ENCODE data around the gene TBL1XR1. TPM values are rescaled to one million over a fixed set of nuclear protein-coding genes. Genes with fewer than 3 reads are reported as not detected.

Gene TBL1XR1
- total RNA-seq, 1 experiment from 2014 or later: 127 TPM

DNA sequence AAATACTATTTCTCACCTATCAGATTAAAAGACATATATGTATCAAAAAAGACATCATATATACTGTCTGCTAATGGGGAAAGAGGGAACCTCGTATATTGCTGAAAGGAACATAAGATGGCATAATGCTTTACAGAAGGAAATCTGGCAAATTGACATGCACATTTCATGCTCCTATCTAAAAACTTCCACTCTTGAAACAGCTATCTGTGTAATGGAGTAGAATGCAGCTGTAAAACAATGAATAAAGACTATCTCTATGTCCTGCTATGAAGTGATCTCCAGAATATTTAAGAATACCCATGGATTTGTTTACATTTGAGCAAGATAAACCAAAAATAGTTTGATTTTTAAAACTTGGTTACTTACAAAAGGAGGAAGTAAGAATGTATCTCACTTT, 107.4 kb downstream of the TBL1XR1 start:
- H3K4me1 ChIP-seq: 0 out of 2 replicates have a peak, but pooled peaks cover 3% of the 10 kb centered on the region
- H3K9me3 Mint-ChIP-seq (ENCODE audit: unreplicated experiment): peaks cover 24% of the 10 kb centered on the region
- intact Hi-C loops (cut with micrococcal nuclease; ENCODE audit: unreplicated experiment): no loop called here
- H3K36me3 ChIP-seq (ENCODE audit: control insufficient read depth, insufficient read depth, low read length): no peaks in the 10 kb centered on the region
- H3K27ac Mint-ChIP-seq (ENCODE audit: unreplicated experiment): no peak overlapping the region
- CTCF ChIA-PET: no interaction called here
- no peak for DNase-seq
- H3K4me3 ChIP-seq (ENCODE audit: low read depth, low read length): no peak overlapping the region
- H3K4me3 Mint-ChIP-seq (ENCODE audit: unreplicated experiment): no peak overlapping the region
- 0 out of 2 replicates have a peak, but pooled peaks cover 3% of the 10 kb centered on the region for H3K9me3 ChIP-seq
- no TSS peak for BruUV-seq (replicated peaks)
- TF ChIP-seq, protein P1, sequence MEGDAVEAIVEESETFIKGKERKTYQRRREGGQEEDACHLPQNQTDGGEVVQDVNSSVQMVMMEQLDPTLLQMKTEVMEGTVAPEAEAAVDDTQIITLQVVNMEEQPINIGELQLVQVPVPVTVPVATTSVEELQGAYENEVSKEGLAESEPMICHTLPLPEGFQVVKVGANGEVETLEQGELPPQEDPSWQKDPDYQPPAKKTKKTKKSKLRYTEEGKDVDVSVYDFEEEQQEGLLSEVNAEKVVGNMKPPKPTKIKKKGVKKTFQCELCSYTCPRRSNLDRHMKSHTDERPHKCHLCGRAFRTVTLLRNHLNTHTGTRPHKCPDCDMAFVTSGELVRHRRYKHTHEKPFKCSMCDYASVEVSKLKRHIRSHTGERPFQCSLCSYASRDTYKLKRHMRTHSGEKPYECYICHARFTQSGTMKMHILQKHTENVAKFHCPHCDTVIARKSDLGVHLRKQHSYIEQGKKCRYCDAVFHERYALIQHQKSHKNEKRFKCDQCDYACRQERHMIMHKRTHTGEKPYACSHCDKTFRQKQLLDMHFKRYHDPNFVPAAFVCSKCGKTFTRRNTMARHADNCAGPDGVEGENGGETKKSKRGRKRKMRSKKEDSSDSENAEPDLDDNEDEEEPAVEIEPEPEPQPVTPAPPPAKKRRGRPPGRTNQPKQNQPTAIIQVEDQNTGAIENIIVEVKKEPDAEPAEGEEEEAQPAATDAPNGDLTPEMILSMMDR (IDR thresholded peaks at IDR 0.05; ENCODE audit: insufficient read depth in 1 of 2, low read depth in 1 of 2, low read length in 1 of 2, severe bottlenecking in 1 of 2, unreplicated experiment in 1 of 2): no peak
- peaks cover 13% of the 10 kb centered on the region for H3K36me3 Mint-ChIP-seq (ENCODE audit: insufficient read depth, unreplicated experiment)
- POLR2A ChIA-PET: no interaction called here
- no peaks in the 10 kb centered on the region for H3K27me3 ChIP-seq (replicated peaks; ENCODE audit: control insufficient read depth, insufficient read depth, low read length)
- H3K4me1 Mint-ChIP-seq (ENCODE audit: low read depth, unreplicated experiment): peaks cover 6% of the 10 kb centered on the region
- H3K27me3 Mint-ChIP-seq (ENCODE audit: insufficient read depth, unreplicated experiment): no peaks in the 10 kb centered on the region

DNA sequence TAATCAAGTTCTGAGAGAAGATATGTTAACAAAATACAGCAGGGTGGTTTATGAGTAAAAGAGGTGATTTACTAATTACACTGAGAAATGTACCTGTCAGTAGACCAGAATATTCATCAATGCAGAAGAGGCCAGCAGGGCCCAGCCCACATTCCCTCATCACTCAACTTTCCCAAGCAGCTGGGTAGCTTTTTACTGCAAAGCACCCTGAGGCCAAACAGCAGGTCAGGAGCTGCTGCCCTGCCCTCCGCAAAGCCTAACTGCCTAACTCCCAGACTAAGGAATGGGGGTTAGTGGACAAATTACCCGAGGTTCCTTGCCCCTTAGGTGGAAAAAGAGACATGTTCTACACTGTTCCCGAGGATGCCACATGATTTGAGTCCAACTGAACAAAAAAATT, 108.2 kb downstream of the TBL1XR1 start:
- Histone ChIP-seq H3K27me3 (replicated peaks; ENCODE audit: control insufficient read depth, insufficient read depth, low read length) (no peaks in the 10 kb centered on the region), H3K4me3 (ENCODE audit: low read depth, low read length) (no peak overlapping the region), H3K9me3 (0 out of 2 replicates have a peak, but pooled peaks cover 2% of the 10 kb centered on the region), H3K36me3 (ENCODE audit: control insufficient read depth, insufficient read depth, low read length) (no peaks in the 10 kb centered on the region), H3K4me1 (0 out of 2 replicates have a peak, but pooled peaks cover 3% of the 10 kb centered on the region)
- Mint-ChIP-seq H3K9me3 (ENCODE audit: unreplicated experiment) (peaks cover 16% of the 10 kb centered on the region), H3K27me3 (ENCODE audit: insufficient read depth, unreplicated experiment) (no peaks in the 10 kb centered on the region), H3K4me3 (ENCODE audit: unreplicated experiment) (no peak overlapping the region), H3K4me1 (ENCODE audit: low read depth, unreplicated experiment) (peaks cover 6% of the 10 kb centered on the region), H3K36me3 (ENCODE audit: insufficient read depth, unreplicated experiment) (peaks cover 15% of the 10 kb centered on the region), H3K27ac (ENCODE audit: unreplicated experiment) (no peak overlapping the region)
- BruUV-seq (replicated peaks): no TSS peak
- TF ChIP-seq, protein P1 (IDR thresholded peaks at IDR 0.05; ENCODE audit: insufficient read depth in 1 of 2, low read depth in 1 of 2, low read length in 1 of 2, severe bottlenecking in 1 of 2, unreplicated experiment in 1 of 2): no peak
- no peak for DNase-seq
- intact Hi-C loops (cut with micrococcal nuclease; ENCODE audit: unreplicated experiment): no loop called here
- POLR2A ChIA-PET: interaction anchor here (0.6 kb wide), 1 partner anchor 155 kb away, joined by 3 read pairs; no protein-coding TSS in a partner anchor
- CTCF ChIA-PET: no interaction called here

DNA sequence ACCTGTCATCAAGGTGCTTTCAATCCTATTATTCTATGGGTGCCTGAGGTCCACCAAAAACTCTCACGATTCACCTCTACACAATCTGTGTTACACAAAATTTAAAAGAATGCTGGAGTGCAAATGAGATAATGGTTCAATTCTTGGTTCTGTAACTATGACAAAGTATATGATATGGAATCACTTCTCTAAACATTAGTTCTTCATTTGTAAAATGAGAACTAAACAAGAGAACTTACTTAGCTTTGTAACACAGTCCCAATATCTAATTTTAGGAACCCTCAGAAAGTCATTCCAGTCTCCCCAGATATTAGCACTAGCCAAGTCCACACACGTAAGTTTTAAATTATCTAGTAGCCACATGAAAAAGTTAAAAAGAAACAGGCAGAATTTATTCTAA, 111.5 kb downstream of the TBL1XR1 start:
- H3K27ac Mint-ChIP-seq (ENCODE audit: unreplicated experiment): no peak overlapping the region
- ChIA-PET POLR2A (no interaction called here), CTCF (no interaction called here)
- Histone ChIP-seq H3K9me3 (no peaks in the 10 kb centered on the region), H3K27me3 (replicated peaks; ENCODE audit: control insufficient read depth, insufficient read depth, low read length) (no peaks in the 10 kb centered on the region), H3K36me3 (ENCODE audit: control insufficient read depth, insufficient read depth, low read length) (no peaks in the 10 kb centered on the region), H3K4me1 (peaks cover 5% of the 10 kb centered on the region; the same call in 1 of the 2 replicates), H3K4me3 (ENCODE audit: low read depth, low read length) (no peak overlapping the region)
- BruUV-seq (replicated peaks): no TSS peak
- H3K4me3 Mint-ChIP-seq (ENCODE audit: unreplicated experiment): no peak overlapping the region
- peaks cover 11% of the 10 kb centered on the region for H3K36me3 Mint-ChIP-seq (ENCODE audit: insufficient read depth, unreplicated experiment)
- no peak for DNase-seq
- H3K27me3 Mint-ChIP-seq (ENCODE audit: insufficient read depth, unreplicated experiment): no peaks in the 10 kb centered on the region
- TF ChIP-seq, protein P1 (IDR thresholded peaks at IDR 0.05; ENCODE audit: insufficient read depth in 1 of 2, low read depth in 1 of 2, low read length in 1 of 2, severe bottlenecking in 1 of 2, unreplicated experiment in 1 of 2): no peak
- intact Hi-C loops (cut with micrococcal nuclease; ENCODE audit: unreplicated experiment): no loop called here
- H3K4me1 Mint-ChIP-seq (ENCODE audit: low read depth, unreplicated experiment): no peaks in the 10 kb centered on the region
- H3K9me3 Mint-ChIP-seq (ENCODE audit: unreplicated experiment): no peaks in the 10 kb centered on the region
